HG02885 (cell line): ENCODE data around the gene KDELR3.

Source experiments
- ATAC-seq: cut with Tn5 transposase; IDR thresholded peaks from one replicate; pipeline ENCODE4 v1.9.1; 2021; ENCODE audit warnings: mild to moderate bottlenecking; ENCODE audit not compliant: unreplicated experiment, poor library complexity

KDELR3 gene

GRCh38 chr22:38505541-38506117, 37.7 kb downstream of the KDELR3 start:
- ATAC-seq = peak; percentile 31

GRCh38 chr22:38506118-38506962, 38.4 kb downstream of the KDELR3 start, which contains the start of gene DDX17:
TSS of gene DDX17 (minus strand) at chr22:38506311.
- ATAC-seq = peak; percentile 79

- no peak for ATAC-seq
Observed at GRCh38 chr22:38510416-38510970, 42.6 kb downstream of the KDELR3 start.

GRCh38 chr22:38513063-38513462, 45.2 kb downstream of the KDELR3 start:
- ATAC-seq = no peak

GRCh38 chr22:38518620-38519019, 50.7 kb downstream of the KDELR3 start:
- ATAC-seq = no peak

GRCh38 chr22:38519453-38520250, 51.8 kb downstream of the KDELR3 start:
- no peak for ATAC-seq

- no peak for ATAC-seq
Observed at GRCh38 chr22:38523029-38523428, 55.1 kb downstream of the KDELR3 start.

- ATAC-seq = no peak
Observed at GRCh38 chr22:38523479-38523878, 55.6 kb downstream of the KDELR3 start.

GRCh38 chr22:38524429-38524828, 56.5 kb downstream of the KDELR3 start:
- ATAC-seq = no peak

- ATAC-seq = no peak
Observed at GRCh38 chr22:38531251-38531938, 63.5 kb downstream of the KDELR3 start.
